ENCODE measurements around the gene NRXN2. TPM values are rescaled to one million over a fixed set of nuclear protein-coding genes. Genes with fewer than 3 reads are reported as not detected.

The NRXN2 gene
- total RNA-seq, 1 donor from 2014 or later: 50.4 TPM

DNA sequence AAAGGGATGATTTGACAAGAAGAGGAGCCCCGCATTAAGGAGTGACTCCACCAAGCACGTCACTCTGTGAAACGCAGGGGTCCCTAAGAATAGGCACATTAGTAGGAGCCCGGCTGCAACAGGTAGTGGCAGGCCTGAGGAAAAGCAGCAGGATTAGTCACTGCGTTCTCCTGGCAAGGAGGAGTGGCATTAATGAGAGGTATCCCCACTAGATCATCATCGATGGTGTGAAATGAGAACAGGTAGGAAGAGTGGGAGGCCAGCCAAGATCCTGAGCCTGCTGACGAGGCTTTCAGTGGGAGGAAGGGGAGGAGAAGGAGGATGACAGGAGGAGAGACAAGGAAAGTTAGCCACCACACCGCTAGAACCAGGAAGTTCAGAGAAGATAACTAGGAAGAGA, 38.6 kb downstream of the NRXN2 start:
- no peak for TF ChIP-seq CTCF (IDR thresholded peaks at IDR 0.05; ENCODE audit: partially characterized antibody, unreplicated experiment)
- H3K27me3 Mint-ChIP-seq (ENCODE audit: unreplicated experiment): peaks cover 20% of the 10 kb centered on the region
- H3K4me1 Mint-ChIP-seq (ENCODE audit: low read depth, unreplicated experiment): peaks cover 35% of the 10 kb centered on the region
- no peak overlapping the region for H3K27ac Mint-ChIP-seq (ENCODE audit: unreplicated experiment)
- H3K9me3 Mint-ChIP-seq (ENCODE audit: unreplicated experiment): peaks cover 7% of the 10 kb centered on the region
- no peak overlapping the region for H3K4me3 Mint-ChIP-seq (ENCODE audit: unreplicated experiment)
- peaks cover 29% of the 10 kb centered on the region for H3K36me3 Mint-ChIP-seq (ENCODE audit: unreplicated experiment)
- DNase-seq: no peak

DNA sequence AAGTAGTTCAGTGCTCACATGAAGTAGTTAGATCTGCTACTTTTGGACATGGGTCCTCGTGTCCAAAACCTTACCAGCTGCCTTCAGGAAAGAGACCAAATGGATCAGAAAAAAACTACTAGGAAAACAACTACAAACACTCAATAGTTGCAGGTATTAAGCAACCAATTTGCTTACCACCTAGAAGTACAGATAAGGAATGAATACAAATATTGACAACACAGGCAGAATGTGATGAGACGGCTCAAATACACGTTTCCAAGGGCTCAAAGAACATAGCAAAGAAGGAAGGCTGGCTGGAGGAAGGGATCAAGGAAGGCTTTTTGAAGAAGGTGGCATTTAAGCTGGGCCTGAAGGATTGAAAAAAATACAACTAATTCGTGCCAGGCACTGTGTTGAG, 41.8 kb downstream of the NRXN2 start:
- H3K4me3 Mint-ChIP-seq (ENCODE audit: unreplicated experiment): no peak overlapping the region
- no peak for TF ChIP-seq CTCF (IDR thresholded peaks at IDR 0.05; ENCODE audit: partially characterized antibody, unreplicated experiment)
- peaks cover 32% of the 10 kb centered on the region for H3K36me3 Mint-ChIP-seq (ENCODE audit: unreplicated experiment)
- H3K4me1 Mint-ChIP-seq (ENCODE audit: low read depth, unreplicated experiment): peaks cover 25% of the 10 kb centered on the region
- no peak for DNase-seq
- H3K9me3 Mint-ChIP-seq (ENCODE audit: unreplicated experiment): peaks cover 3% of the 10 kb centered on the region
- peaks cover 9% of the 10 kb centered on the region for H3K27me3 Mint-ChIP-seq (ENCODE audit: unreplicated experiment)
- no peak overlapping the region for H3K27ac Mint-ChIP-seq (ENCODE audit: unreplicated experiment)

GRCh38 chr11:64679846-64680245, 43.2 kb downstream of the NRXN2 start:
- peaks cover 32% of the 10 kb centered on the region for H3K36me3 Mint-ChIP-seq (ENCODE audit: unreplicated experiment)
- H3K9me3 Mint-ChIP-seq (ENCODE audit: unreplicated experiment): peaks cover 8% of the 10 kb centered on the region
- peaks cover 33% of the 10 kb centered on the region for H3K4me1 Mint-ChIP-seq (ENCODE audit: low read depth, unreplicated experiment)
- H3K27me3 Mint-ChIP-seq (ENCODE audit: unreplicated experiment): peaks cover 8% of the 10 kb centered on the region
- no peak overlapping the region for H3K27ac Mint-ChIP-seq (ENCODE audit: unreplicated experiment)
- H3K4me3 Mint-ChIP-seq (ENCODE audit: unreplicated experiment): no peak overlapping the region
- no peak for TF ChIP-seq CTCF (IDR thresholded peaks at IDR 0.05; ENCODE audit: partially characterized antibody, unreplicated experiment)
- no peak for DNase-seq

DNA sequence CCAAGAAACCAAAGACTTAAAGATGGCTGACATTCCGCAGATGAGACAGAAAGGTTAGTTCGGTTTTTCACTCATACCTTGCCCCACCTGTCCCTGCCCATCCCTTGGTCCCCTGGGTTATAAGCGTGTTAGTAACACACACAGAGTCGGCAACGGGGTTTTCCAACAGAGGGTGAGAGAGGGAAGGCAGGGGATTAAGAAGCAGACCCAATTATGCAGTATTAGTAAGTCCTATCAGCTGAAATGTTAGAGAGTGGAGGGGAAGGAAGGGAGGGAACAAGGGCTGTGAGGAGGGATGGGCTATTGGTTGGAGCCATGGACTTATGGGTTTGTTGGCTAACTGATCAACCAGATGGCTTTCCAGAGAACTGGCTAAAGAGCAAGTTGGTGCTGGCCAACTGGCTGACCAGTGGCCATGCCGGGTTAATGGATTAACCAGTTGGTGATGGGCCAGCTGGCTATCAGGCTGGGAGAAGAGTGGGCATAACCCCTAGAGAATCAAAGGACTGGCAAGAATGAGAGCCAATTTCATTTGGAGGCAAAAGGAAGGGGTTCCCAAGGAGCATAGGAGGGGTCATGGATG, 45.5 kb downstream of the NRXN2 start:
- H3K9me3 Mint-ChIP-seq (ENCODE audit: unreplicated experiment): peaks cover 10% of the 10 kb centered on the region
- H3K4me3 Mint-ChIP-seq (ENCODE audit: unreplicated experiment): no peak overlapping the region
- DNase-seq: no peak
- peaks cover 8% of the 10 kb centered on the region for H3K27me3 Mint-ChIP-seq (ENCODE audit: unreplicated experiment)
- no peak for TF ChIP-seq CTCF (IDR thresholded peaks at IDR 0.05; ENCODE audit: partially characterized antibody, unreplicated experiment)
- no peak overlapping the region for H3K27ac Mint-ChIP-seq (ENCODE audit: unreplicated experiment)
- H3K36me3 Mint-ChIP-seq (ENCODE audit: unreplicated experiment): peaks cover 23% of the 10 kb centered on the region
- H3K4me1 Mint-ChIP-seq (ENCODE audit: low read depth, unreplicated experiment): peaks cover 43% of the 10 kb centered on the region

GRCh38 chr11:64676261-64676615, 46.8 kb downstream of the NRXN2 start:
- Mint-ChIP-seq H3K27ac (ENCODE audit: unreplicated experiment) (peak overlapping the region; percentile 95), H3K4me3 (ENCODE audit: unreplicated experiment) (peak overlapping the region; percentile 17), H3K9me3 (ENCODE audit: unreplicated experiment) (peaks cover 10% of the 10 kb centered on the region), H3K27me3 (ENCODE audit: unreplicated experiment) (peaks cover 6% of the 10 kb centered on the region), H3K36me3 (ENCODE audit: unreplicated experiment) (peaks cover 15% of the 10 kb centered on the region), H3K4me1 (ENCODE audit: low read depth, unreplicated experiment) (peaks cover 49% of the 10 kb centered on the region)
- DNase-seq: peak; percentile 19
- TF ChIP-seq CTCF (IDR thresholded peaks at IDR 0.05; ENCODE audit: partially characterized antibody, unreplicated experiment): no peak
